Testis (tissue), 2 donors: Measurements from ENCODE around the gene KRTAP5-5.

Experiments used
- POLR2A ChIP-seq: fragments of 450-650 bp; IDR thresholded peaks from one replicate; pipeline ENCODE4 v1.6.1; 2017; ENCODE audit warnings: antibody characterized with exemption, mild to moderate bottlenecking, moderate library complexity
- TF ChIP-seq, protein P1 (sequence below), 3 experiments: fragments of 450-650 bp in 2 of 3; fragments of 200-600 bp in 1 of 3; sonication (generic) in 1 of 3; IDR thresholded peaks; one replicate each; pipeline ENCODE4 v1.5.1; 2016 to 2019; ENCODE audit warnings: antibody characterized with exemption in 3 of 3, mild to moderate bottlenecking in 2 of 3, moderate library complexity in 1 of 3

- TF ChIP-seq, protein P1, sequence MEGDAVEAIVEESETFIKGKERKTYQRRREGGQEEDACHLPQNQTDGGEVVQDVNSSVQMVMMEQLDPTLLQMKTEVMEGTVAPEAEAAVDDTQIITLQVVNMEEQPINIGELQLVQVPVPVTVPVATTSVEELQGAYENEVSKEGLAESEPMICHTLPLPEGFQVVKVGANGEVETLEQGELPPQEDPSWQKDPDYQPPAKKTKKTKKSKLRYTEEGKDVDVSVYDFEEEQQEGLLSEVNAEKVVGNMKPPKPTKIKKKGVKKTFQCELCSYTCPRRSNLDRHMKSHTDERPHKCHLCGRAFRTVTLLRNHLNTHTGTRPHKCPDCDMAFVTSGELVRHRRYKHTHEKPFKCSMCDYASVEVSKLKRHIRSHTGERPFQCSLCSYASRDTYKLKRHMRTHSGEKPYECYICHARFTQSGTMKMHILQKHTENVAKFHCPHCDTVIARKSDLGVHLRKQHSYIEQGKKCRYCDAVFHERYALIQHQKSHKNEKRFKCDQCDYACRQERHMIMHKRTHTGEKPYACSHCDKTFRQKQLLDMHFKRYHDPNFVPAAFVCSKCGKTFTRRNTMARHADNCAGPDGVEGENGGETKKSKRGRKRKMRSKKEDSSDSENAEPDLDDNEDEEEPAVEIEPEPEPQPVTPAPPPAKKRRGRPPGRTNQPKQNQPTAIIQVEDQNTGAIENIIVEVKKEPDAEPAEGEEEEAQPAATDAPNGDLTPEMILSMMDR (IDR thresholded peaks at IDR 0.05), result no peak
- TF ChIP-seq POLR2A, result no peak
Measured at GRCh38 chr11:1660111-1660867, 30.7 kb downstream of the KRTAP5-5 start.
